HG02623 (cell line): ENCODE data around the gene GRIFIN.

Experiments used
- ATAC-seq: cut with Tn5 transposase; IDR thresholded peaks from one replicate; pipeline ENCODE4 v1.9.1; 2021; ENCODE audit warnings: moderate library complexity; ENCODE audit not compliant: unreplicated experiment

GRIFIN gene

GRCh38 chr7:2499719-2500430, 23.7 kb upstream of the GRIFIN start:
- ATAC-seq, result no peak

DNA sequence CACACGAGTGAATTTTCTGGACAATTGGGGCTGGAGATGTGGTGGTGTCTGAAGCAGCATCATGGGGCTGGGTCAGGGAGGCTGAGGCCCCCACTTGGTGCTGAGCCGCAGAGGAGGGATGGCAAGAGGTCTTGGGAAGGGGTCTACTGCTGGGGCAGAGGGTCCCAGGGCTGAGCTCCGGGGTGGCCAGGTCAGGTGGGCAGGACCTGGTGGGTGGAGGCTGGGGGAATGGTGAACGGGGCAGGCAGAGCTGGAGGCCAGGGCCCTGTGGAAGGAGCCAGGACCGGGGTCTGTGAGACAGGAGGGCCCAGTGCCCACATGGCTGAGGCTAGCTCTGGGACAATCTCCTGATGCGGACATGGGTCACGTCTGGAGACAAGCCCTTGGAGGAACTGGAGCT, 23.0 kb upstream of the GRIFIN start:
- ATAC-seq, result no peak

GRCh38 chr7:2498708-2499107, 22.5 kb upstream of the GRIFIN start:
- ATAC-seq, result no peak

DNA sequence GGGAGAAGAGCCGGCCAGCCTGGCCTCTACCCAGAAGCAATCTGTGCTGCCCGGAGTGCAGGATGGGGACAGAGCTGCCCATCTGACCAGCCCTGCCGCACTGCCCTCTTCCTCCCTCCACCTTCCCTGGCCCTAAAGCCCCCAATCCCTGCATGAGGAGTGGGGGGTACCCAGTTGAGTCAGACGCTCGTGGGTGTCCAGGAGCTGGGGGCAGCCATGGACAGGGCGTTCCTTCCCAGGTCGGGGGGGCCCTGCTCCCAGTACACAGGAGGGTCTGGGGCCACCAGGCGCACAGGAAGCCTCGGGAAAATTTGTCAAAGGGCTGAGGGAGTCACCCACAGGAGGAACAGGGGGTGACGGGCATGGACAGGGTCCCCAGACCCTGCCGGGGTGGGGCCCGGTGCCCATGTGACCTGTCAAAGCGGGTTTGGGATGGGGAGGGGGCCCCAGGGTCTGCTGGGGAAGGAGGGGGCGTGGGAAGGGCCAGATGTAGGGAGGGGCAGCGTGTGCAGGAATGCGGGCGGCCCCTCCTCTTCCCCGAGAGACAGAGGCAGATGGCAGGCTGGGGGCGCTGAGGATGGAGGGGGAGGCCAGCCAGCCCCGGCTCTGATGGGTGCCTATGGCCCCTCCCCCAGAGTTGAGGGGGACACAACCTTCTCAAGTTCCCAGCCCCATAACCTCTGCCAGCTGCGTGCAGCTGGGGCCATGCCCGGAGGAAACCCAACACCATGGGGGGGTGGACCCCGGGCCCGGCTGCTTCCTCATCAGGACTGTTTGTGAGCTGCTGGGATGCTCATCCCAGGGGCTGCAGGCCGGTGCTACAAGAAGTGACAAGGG, 21.5 kb upstream of the GRIFIN start:
- ATAC-seq, result no peak

DNA sequence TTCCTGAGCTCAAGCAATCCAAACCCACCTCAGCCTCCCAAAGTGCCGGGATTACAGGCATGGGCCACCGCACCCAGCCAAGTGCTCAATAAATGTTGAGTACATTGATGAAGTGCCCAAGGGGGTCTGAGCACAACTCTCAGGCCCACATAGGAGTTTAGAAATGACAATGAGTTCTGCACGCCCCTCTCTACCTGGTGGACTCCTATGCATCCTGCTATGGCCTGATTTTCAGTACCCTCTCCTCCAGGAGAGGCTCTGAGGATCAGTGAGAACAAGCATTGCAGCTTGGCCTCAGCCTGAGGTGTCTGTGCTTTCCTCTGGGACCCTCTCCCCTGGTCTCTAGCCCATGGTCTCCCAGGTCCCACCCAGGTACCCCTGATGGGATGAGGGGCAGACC, 20.9 kb upstream of the GRIFIN start:
- ATAC-seq, result no peak

DNA sequence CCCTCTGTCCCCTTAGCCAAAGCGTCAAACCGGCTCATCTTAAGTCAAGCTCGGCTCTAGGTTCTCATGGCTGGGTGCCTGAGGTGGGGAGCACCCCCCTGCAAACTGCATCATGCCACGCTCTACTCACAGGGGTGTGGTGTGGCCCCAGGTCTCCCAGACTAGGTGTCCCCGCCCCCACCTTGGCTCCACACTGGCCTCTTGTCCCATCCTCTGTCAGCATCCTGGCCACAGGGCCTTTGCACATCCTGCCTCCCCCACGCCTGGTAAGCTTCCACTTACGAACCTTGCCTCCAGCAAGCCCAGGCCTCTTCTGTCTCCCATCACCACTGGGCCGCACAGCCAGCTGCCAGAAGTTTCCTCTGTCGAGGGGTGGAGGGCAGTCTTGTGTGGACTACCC, 20.2 kb upstream of the GRIFIN start:
- no peak for ATAC-seq

DNA sequence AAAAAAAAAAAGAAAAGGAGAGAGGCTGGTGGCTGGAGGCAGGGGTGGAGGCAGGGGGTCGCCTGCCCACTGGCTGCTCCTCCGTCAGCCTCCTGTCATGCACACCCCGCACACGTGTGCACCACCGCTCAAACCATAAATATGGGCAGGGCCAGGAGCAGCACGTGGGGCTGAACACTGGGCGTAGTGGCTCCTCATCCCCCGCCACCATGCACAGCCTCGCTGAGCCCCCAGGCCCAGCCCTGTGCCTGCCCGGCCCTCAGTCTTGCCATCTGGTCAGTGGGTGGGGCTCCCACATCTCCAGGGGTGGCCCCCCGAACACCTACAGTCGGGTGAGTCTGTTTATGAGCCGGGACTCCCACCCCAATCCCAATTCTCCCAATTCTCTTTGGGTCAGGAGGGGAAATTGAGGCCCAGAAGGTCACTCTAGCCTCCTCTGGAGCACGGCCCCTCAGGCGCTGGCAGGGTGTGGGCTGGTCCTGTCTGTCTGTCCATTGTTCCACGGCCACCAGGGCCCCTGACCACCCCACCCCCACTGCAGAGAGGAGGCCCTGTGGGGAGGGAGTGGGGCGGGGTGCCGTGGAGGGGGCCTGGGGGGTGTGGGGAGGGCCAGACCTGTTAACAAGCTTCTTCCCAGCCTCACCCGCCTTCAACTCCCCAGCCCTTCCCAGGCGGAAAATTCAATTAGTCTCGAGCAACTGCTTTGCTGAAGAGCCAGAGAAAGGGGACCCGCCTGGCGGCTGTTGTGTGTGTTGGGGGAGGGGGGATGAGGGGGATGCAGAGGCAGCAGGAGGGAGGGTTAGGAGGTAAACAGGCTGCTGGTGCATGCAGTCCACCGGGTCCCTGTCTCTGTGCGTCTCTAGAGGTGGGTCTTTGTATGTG, 19.5 kb upstream of the GRIFIN start:
- no peak for ATAC-seq

- ATAC-seq, result no peak
Measured at GRCh38 chr7:2494191-2495130, 18.3 kb upstream of the GRIFIN start.

DNA sequence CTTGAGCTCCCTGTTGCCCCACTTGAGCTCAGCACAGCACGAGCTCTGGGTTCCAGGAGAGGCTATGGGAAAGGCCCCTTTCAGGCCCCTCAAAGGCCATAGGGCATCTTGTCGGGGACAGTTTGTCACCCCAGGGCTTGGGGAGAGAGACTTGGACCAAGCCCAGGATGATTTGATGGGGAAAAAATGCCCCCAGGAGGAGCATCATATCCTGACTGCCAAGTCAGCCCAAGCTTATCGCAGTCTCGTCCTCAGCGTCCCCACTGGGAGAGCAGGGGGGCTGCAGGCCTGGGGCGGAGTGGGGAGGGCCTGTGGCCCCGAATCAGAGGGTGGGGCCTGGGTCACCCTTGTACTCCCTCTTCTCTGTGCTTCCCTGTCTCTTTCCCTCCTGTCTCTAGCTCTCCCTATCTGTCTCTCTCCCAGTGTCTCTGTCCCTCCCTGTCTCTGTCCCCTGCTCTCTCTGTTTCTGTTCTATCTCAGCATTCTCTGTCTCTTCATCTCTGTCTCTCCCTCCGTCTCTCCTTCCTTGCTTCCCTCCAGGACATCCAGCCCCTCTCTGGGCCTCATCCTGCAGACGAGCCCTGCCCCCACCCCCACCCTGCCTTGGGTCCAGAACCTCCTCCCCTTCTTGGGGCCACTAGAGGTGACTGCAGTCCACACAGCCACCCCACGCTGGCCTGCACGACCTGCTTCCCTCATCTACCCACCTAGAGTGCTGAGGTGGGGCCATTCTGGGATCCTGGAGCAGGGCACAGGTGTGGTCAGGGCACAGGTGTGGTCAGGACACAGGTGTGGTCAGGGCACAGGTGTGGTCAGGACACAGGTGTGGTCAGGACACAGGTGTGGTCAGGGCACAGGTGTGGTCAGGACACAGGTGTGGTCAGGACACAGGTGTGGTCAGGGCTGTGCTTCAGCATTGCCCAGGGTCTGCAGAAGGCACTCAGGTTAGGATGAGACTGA, 17.3 kb upstream of the GRIFIN start:
- ATAC-seq, result no peak

- ATAC-seq, result no peak
Measured at GRCh38 chr7:2492038-2492437, 15.8 kb upstream of the GRIFIN start.

DNA sequence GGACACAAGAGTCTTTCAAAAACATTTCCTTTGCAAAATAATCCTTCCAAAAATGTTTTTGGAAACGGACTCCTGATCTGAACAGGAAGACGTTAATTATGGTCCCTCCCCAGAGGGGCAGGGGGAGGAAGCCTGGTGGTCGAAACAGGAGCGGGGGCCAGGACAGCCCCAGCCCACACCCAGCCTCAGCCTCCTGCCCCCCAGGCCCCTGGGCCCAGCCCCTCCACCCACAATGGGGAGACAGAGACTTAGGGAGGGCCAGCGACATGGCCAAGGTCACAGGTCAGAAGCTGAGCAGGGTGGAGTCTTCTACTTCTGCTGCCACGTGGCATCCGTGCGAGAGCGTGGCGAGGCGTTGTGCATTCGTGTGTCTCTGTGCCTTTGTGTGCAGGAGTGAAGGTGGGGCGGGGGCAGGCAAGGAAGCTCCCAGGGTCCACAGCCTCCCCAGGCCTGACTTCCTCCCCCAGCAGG, 14.0 kb upstream of the GRIFIN start:
- ATAC-seq, result no peak

DNA sequence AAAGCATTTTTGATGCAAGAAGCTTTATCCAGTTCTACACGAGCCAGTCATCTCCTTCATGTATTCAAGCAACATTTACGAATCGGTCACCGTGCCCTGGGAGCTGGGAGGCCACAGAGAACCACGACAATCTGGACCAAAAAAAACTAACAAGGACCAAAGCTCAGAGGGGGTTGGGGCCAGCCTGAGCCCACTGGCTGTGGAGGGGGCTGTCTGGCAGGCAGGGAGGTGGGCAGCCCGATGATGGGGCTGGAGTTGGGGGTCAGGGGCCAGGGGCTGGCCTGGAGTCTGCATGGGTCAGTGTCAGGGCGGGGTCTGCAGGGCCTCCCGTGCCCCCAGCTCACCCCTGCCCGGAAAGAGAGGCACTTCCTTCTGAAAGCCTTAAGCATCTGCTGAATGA, 12.5 kb upstream of the GRIFIN start:
- ATAC-seq, result no peak

- ATAC-seq, result no peak
Measured at GRCh38 chr7:2488272-2488645, 12.1 kb upstream of the GRIFIN start.

GRCh38 chr7:2487586-2488271, 11.5 kb upstream of the GRIFIN start:
- ATAC-seq, result no peak

DNA sequence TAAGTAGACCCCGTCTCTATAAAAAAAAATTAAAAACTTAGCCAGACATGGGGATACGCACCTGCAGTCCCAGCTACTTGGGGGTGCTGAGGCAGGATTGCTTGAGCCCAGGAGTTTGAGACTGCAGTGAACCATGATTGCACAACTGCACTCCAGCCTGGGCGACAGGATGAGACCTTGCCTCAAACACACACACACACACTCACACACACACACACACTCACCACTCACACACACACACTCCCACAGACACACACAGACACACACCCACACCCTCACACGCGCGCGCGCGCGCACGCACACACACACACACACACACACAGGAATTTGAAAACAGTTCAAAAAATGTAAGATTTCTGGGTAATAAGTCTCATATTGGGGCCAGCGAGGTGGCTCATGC, 8.7 kb upstream of the GRIFIN start:
- ATAC-seq, result no peak

GRCh38 chr7:2483494-2483893, 7.3 kb upstream of the GRIFIN start:
- no peak for ATAC-seq

- ATAC-seq, result no peak
Measured at GRCh38 chr7:2482725-2483451, 6.7 kb upstream of the GRIFIN start.

- no peak for ATAC-seq
Measured at GRCh38 chr7:2481195-2481594, 5.0 kb upstream of the GRIFIN start.
